ENCODE results near the gene FBN2.
"Not testable (repeated sequence)": the region's sequence is repeated elsewhere in the genome, so short reads cannot be mapped to it uniquely, and the experiment has no call there.

The FBN2 gene

DNA sequence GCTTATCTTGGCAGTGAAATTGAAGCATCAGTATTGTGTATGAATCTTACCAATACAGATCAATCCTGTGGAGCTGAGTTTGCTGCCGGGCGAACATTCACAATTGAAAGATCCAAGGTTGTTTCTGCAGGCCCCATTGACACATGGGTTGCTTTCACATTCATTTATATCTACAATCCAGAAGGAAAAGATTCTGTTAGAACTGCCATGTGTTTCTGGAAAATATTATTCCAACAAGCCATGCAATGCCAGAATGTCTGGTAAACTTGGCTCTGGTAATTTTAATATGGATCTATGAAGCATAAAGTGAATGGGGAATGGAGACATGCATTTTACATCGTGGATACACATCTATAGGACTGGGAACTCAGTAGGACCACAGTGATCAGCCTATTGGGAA is 180.8 kb downstream of the FBN2 start:
- no peak for DNase-seq (ENCODE audit: low spot score)

DNA sequence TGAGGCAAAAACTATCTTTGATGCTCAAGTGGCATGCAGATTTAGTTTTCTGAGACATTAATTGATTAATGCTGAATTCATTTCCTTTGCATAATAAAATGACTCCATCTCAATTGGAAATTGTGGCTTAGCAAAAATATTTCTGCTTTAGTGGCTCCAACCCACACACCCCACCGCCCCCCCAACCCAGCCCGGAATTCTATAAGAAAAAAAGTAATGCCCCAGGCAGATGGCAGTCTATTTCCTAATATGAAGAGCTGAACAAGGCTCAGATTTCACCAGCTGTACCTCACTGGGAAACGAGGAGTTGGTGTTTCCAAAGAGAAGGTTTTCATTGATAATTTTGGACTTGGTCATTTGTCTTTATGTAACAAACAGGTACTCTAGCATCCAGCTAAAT is 182.1 kb downstream of the FBN2 start:
- DNase-seq (ENCODE audit: low spot score), result no peak

DNA sequence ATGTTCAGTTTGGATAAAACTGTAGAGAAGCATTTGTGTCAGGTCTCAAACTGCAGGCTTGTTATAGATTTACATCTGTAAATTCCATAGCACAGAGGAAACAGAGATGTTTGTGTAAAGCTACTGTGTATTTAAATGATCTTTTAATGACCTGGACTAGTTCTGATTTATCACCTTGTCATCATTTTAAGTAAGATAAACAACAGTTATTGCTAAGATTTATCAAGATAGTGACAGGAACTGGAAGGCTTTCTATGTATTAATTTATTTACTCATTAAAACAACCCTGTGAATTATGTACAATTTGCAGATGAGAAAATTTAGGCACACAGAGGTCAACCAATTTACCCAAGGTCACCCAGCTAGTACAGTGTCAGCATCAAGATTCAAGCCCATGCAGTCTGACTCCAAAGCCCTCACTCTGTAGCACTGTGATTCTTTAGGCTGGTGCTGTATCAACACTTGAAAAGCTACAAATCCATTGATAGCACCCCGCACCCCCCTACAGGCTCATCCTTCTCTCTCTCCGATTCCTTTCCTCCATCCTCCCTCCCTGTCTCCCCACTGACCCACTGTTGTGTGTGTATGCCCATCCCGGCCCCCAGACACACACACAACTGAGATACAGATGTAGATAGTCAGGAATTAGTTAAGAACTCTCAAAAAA is 184.5 kb downstream of the FBN2 start:
- DNase-seq (ENCODE audit: low spot score), result no peak

DNA sequence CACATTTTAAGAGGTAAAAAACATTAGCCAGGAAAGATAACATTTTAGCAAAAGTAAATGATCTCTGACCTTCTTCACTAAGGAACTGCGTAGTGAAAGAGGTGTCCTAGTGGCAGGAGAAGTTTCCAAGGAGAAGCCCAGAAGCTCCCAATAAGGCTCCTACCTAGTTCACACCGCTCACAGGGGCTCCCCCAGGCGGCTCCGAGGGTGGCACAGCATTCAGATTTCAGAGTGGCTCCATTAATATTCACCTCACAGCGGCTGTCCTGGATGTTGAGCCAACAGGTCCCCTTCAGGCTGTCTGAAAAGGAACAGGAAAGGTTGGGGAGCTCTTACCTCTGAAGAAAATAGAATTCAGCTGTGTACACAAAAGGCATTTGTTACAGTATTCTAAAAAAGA is 187.3 kb downstream of the FBN2 start:
- no peak for DNase-seq (ENCODE audit: low spot score)

DNA sequence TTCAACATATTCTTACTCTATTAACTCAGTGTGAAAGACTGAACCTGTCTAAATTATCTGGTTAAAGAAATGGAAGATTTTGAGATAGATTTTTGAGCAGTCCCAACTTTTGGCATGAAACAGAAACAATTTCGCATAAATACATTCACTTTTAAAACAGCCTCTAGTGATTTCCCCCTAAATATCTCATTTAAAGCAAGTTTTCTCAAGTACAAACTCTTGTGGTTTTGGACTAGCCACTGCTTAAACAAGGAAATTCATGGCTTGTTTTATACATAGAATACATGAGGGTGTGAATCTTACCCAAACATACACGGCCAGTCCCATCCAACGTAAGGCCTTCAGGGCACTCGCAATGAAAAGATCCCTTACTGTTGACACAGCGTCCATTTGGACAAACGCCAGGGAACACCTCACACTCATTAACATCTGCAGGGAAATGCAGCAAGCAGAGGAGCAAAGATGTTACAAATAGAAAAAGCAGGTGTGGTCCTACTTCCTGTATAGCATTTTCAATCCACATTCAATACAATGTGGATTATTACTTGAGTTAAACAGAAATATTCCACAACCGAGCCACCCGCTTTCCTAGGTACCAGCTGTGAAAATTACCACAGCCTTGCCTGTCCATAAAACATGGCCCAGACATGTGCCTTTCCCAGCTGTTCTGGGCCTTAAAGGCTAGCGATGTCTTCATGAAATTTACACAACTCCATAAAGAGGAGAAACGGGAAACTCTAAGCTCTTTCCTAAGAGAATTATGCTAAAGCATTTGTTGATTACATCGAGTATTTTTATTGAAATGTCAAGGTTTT is 188.8 kb downstream of the FBN2 start:
- no peak for DNase-seq (ENCODE audit: low spot score)

DNA sequence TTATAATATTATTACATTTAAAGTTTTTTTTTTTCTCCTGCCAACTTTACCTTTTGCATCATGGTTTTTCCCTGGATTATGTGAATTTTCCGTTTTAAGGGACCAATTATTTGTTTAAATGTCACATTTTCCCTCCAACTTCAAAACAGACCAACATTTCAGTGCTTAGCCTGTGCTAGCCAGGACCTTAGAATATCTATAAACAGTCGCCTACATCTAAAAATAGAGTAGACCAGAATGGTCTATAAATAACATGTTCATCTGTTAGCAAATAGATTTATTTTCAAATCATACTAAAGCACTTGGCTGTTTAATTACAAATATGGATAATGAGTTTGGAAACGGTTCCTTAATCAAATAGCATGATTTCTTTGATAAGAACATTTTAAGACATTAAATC is 192.0 kb downstream of the FBN2 start:
- no peak for DNase-seq (ENCODE audit: low spot score)

DNA sequence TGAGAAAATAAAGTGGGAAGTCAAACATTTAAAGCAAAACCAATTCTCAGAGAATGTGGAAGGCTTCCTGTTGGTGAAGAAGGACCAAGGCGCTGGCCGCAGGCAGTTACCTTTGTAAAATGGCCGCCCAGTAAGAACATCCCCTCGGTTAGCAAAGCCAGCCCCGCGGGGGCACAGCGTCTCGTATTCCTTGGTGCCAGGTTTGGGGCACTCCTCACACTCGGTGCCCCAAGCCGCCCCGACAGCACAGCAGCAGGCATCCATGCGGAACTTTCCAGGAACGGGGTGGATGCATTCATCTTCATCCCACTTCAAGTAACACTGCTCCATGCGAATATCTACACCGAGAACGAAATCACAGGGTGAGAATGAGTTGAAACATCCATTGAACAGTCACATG is 192.8 kb downstream of the FBN2 start:
- DNase-seq (ENCODE audit: low spot score), result no peak

DNA sequence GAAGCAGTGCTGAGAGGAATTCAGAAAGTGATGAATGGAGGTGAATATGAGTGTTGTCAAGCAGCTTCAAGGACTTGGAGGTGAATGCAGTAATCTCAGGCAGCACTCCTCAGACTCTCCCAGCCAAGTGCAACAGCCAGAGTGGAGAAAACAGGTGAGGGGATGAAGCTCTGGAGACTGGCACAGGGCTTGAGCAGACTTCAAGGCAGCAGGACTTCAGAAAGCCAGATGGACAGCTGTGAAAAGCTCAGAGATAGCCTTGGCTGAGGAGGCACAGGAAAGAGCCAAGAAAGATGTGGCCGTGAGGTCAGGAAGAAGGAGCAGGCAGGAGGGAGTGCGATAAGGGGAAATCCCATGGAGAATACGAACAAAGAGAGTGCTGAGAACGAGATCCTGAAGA is 194.9 kb downstream of the FBN2 start:
- DNase-seq (ENCODE audit: low spot score), result no peak

DNA sequence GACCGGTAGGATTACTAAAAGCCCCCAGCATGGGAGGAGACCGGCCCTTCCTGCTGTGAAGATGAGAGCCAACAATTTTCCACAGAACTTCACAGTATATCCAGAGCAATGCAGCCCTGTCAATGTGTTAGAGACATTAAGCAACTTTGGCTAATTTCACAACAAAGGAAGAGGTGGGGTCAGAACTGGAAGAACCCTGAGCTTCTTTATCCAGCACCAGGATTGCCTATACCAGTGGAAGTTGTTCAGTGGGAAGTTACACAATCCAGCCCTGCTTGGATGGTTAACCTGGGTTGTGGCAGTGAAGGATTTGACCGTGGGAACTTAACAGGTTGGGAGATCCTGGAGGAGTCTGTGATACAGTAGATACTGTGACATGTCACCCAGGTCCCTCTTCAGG is 197.0 kb downstream of the FBN2 start:
- no peak for DNase-seq (ENCODE audit: low spot score)

DNA sequence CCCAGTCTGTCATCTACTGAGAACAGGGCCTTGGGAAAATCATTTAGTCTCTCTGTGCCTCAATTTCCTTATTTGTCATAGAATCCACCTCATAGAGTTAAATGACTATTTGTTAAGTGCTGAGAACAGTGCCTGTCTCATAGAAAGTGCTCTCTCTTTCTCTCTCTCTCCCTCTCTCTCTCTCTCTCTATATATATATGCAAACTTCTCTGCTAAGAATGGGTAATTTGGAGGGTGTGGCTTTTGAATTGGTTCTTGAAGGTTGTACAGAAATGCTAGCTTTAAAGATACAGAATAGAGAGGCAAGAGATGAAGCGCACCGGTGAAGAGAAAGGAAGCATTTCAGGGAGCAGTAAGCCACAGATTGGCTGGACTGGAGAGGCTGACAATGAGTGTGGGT is 197.4 kb downstream of the FBN2 start:
- DNase-seq (ENCODE audit: low spot score), result no peak

DNA sequence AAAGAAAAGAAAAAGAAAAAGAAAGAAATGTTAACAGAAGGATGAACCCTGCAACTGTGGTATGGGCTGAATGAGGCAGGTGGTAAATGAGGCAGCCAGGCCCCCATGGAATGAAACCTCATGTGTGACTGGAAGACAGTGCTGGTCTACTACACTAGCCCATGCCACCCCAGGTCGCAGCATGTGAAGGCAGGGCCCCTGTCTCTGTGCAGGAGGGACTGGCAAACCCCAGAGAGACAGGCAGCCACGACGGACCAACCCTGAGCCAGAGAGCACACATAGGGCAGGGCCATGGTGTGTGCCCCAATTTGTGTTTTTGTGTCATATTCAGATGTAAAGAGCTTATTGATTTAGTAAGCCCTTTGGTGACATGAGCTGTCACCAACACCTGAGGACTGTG is 198.5 kb downstream of the FBN2 start:
- DNase-seq (ENCODE audit: low spot score), result no peak

DNA sequence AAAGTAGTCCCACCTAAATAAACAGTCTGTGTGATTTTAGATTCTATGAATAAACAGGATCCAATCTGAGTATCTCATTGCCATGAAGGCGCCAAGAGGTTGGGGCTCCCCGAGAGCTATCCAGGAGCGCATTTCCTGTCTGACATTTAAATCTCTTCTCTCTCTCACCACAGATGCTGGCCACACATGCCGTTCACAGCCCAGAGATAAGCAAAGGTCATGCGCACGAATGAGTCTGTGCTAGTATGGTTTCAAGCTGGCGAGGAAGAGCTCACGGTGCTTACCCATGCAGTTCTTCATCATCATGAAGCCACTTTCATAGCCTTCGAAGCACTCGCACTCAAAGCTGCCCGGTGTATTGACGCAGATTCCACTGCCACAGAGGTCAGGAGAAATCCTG is 199.4 kb downstream of the FBN2 start:
- no peak for DNase-seq (ENCODE audit: low spot score)

DNA sequence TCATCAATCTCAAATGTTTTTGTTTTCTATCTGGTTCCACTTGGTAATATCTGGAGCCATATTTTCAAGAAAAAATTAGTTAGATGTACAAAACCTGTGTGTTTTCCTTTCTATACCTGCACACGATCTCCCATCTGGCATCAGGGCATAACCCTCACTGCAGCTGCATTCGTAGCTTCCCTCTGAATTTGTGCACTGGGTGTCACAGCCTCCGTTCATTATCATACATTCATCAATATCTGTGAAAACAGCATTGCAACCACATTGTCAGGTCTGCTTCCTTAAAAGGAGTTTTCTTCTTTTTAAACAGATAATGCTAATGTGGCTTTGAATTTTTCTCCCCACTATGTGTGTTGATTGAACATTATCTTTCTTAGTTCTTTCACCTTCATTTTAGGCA is 202.7 kb downstream of the FBN2 start:
- no peak for DNase-seq (ENCODE audit: low spot score)

DNA sequence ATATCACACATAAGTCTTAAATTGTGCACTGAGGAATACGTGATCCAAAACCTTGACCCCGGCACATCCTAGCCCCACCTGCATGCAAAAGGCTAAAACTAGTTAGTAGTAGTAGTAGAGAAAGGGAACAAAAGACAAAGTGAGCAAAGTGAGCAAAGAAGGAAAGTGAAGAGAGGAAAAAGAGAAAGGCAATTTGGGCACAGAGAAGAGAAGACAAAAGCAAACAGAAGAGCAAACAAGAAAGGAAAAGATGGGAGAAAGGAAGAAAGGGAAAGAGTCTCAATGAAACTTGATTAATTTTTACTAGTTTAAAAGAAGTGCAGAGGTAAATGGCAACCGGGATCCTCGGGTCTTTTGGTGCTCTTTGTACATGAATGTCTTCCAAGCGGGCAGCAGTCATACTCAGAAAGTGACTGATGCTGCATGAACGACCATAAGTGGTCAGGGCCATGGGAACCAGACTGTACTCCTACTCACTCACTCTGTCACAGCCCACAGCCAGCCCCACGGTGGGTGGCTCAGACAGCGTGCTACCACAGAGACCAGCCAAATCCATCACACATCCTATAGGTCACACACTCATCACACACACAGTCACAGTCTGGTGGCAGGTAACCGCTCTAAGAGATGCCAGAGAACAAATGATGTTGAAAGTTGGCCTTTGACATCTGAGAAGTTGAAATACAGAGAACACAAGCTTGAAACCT is 203.9 kb downstream of the FBN2 start:
- DNase-seq (ENCODE audit: low spot score), result no peak

DNA sequence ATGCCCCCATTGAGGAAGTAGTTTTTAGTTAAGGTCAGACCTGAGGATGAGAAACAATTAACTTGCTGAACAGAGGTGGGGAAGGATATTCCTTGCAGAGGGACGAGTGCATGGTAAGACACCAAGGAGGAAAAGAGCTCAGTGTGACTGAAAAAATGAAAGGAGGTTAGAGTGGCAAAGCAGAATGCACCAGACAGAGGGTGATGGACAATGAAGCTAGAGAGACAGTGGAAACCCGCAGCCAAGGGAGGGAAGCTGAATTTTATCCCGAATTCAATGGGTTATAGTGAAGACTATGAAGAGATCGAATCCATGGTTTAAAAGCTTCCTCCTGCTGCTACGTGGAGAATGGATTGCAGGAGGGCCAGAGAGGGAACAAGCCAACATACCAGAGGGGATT is 206.8 kb downstream of the FBN2 start:
- DNase-seq (ENCODE audit: low spot score), result no peak

DNA sequence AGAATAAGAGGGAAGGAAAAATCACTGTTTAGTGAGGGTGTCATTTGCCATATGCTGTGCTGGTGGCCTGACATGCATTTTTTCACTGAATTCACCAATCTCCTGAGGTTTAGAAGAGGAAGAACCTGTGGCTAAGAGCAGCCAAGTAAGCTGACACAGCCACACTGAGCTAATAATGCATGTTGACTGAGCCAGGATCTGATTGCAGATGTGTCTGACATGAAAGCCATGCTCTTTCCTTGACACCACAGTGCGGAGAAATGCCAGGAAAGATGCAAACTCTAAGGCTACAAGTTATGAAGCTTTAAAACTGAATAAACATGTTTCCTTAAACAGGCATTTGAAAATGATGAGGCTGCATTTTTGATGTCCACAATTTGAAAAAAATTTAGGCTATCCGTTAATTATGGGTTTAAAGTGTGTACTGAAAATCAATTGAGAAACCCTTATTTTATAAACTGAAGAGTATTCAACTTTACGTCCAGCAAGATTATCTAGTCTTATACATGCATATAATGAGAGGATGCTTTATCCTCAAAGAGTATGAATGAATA is 208.6 kb downstream of the FBN2 start:
- DNase-seq (ENCODE audit: low spot score), result no peak

DNA sequence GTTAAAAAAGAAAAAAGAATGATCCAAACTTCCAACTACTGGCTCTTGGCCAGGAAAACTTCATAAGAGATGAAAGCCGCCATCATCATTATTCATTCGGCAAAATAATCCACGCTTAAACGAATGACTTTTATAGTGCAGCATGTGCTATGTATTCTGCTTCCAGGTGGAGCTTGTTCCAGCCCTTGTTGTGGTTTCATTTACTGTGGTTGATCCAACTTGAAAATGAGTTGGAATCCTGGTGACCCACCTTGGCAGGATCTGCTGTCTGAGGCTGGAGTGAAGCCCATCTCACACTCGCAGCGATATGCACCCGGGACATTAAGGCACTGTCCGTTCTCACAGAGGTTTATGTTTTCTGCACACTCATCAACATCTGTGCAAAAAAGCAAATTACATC is 209.6 kb downstream of the FBN2 start:
- DNase-seq (ENCODE audit: low spot score), result no peak

DNA sequence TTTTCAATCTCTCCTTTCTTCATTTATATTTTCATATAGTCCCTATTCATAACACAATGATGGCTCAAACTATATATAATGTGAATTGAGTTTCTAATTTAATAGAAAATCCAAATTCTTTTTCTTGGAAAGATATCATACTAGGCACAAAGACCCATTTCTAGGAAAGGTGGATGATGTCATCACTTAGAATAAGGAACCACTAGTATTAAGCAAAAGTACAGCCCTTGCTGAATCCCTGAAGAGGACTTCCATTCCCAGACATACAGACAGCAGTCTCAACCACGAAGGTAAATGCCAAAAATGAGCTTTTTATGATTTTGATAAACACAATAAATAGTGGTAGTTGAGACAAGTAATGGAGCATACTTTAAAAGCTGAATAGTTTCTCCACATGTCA is 210.0 kb downstream of the FBN2 start:
- no peak for DNase-seq (ENCODE audit: low spot score)

DNA sequence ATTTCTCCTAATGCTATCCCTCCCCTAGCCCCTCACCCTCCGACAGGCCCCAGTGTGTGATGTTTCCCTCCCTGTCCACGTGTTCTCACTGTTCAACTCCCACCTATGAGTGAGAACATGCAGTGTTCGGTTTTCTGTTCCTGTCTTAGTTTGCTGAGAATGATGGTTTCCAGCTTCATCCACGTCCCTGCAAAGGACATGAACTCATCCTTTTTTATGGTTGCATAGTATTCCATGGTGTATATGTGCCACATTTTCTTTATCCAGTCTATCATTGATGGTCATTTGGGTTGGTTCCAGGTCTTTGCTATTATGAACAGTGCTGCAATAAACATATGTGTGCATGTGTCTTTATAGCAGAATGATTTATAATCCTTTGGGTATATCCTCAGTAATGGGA is 216.6 kb downstream of the FBN2 start:
- DNase-seq (ENCODE audit: low spot score), result not testable (repeated sequence)

DNA sequence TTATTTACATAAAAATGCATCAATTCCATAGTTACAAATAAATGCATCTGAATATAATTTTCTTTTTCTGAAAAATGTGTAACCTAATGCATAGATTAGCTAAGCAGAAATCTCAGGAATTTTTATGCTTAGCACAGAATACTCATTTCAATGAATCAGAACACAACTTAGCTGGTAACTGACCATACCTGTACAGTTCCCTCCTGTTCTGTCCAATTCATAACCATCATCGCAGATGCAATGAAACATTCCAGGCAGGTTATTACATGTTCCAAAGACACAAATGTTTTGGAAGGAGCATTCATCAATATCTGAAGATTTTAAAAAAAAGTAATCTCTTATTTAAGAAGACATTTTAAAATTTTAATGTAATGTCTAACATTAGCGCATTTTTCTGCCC is 219.4 kb downstream of the FBN2 start:
- no peak for DNase-seq (ENCODE audit: low spot score)

DNA sequence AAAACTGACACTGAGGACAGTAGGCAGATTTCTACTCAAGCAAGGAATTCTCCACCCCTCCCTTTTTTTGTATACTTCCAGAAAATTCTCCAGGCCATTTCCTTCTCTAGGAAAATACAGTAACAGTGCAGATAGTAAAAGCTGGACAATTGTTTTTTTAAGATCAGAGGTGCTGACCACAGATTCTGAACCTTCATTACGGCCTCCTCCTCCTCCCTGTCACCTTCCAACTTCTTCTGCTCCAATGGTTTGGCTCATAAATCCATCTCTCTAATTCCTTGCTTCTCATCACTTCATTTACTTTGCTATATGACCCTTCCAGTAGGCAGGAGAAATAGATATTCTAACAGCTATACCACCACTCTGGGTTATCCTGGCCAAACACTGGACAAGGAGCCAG is 220.6 kb downstream of the FBN2 start:
- DNase-seq (ENCODE audit: low spot score), result no peak

DNA sequence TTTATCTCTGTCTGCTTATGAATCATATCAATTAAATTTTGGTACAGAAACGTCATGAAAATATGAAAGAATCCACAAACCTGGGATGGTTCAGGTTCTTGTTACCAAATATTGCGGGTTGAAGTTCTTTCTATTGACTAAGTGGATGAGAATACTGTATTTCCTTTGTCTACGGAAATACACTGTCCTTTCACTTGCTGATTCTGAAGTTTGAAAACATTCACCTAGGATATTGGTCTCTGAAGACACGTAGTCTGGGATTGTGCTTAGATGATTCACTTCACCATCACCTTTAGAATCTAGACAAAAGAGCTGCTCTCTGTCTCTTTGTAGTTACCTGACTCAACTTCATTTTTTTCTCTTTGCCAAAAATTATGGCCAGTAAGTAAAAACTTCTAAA is 222.4 kb downstream of the FBN2 start:
- DNase-seq (ENCODE audit: low spot score), result no peak

DNA sequence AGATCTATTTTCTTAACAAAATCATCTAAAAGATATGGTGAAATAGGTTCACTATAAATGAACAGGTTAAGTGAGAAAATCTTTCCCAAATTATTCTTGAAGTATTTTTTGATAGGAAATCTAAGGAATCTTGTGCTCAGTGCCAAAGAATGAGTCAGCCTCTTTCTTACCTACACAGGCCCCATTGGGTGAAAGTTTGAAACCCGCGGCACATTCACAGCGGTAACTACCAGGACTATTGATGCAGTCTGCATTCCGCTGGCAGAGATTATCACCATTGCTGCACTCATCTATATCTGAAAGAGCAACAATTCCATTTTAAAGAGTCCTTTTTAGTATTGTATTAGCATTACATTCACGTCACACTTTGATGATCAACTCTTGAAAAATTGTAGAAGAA is 232.7 kb downstream of the FBN2 start:
- no peak for DNase-seq (ENCODE audit: low spot score)

Data from AG20443 (cell line).